GM12872 (cell line): ENCODE results near the gene ERMN.
A peak's percentile ranks its signal among the peaks of the same experiment; 100 is the strongest.

Experiments
- TF ChIP-seq, protein P1 (sequence below): IDR thresholded peaks from 3 replicates; pipeline ENCODE4 v1.5.1; 2011; ENCODE audit warnings: low read depth, mild to moderate bottlenecking, low read length, moderate library complexity; ENCODE audit not compliant: insufficient read depth

Gene ERMN

DNA sequence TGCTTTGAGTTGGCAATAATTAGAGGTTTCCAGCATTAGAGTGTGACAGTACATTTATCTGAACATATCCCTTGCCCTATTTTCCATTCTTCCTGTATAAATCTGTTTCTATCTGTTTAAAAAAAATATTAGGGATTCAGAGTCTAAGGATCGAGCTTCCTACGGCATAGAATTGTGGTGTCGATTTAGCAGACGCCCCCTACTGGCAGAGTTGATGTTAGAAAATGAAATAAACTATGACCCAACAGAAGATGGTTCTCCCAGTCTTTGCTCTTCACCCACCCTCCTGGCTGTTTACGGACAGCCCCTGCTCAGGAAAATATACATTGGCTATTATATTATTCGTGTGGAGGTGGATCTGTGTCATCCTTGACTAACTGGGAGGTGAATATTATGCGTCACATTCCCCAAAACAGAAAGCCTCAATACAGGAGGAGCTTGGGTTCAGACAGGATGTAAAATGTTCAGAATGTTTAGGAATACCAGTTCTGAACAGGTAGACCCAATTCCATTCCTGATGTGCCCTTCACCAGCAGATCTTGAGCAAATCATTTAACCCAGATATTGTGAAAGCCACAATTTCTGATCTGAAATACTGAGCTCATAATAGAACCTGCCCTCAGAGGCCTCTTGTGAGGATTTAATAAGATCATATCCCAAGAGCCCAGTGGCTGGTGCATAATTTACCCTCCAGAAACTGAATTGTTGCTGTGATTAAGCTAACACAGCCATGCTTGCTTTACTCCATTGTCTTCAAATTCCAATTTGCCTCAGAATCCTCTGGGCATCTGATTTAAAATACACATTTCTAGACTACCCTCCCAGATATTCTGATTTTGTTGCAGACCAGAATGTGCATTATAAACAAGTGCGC, 10.8 kb upstream of the ERMN start:
- TF ChIP-seq, protein P1, sequence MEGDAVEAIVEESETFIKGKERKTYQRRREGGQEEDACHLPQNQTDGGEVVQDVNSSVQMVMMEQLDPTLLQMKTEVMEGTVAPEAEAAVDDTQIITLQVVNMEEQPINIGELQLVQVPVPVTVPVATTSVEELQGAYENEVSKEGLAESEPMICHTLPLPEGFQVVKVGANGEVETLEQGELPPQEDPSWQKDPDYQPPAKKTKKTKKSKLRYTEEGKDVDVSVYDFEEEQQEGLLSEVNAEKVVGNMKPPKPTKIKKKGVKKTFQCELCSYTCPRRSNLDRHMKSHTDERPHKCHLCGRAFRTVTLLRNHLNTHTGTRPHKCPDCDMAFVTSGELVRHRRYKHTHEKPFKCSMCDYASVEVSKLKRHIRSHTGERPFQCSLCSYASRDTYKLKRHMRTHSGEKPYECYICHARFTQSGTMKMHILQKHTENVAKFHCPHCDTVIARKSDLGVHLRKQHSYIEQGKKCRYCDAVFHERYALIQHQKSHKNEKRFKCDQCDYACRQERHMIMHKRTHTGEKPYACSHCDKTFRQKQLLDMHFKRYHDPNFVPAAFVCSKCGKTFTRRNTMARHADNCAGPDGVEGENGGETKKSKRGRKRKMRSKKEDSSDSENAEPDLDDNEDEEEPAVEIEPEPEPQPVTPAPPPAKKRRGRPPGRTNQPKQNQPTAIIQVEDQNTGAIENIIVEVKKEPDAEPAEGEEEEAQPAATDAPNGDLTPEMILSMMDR = peak; percentile 80

DNA sequence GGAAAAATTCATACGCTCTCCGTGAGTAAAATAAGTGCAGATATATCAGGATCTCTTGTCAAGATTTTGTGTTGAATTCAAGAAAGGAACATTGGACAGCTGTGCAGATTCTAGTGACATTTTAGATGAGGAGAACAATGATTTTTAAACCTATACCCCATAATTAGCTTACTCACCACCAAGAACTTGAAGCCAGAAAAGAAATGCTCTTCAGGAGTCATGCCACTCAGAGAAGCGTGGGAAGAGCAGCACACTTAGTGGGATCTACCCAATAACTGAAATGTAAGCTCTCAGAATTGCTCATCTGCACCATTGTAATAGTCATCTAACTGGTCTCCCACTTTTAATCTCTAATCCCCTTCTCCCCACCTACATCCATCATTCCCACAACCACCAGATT, 9.2 kb upstream of the ERMN start:
- TF ChIP-seq, protein P1 = no peak

DNA sequence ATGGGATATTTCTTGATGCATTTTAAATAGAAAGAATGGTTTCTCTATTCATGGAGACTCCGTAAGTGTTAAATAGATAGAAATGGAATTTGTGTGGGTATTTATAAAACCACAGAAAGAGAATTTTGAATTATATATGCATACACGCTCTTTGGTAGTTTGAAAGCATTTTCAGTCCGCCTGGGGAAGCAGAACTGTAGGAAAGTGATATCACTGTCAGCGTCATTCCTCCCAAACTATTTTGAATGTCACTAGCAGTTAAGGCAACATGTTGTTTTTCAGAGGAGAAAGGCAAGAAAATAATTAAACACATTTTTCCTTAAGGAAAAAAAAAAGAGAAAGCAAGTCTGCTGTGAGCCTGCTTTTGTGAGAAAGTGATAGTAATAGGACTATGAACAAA, 8.7 kb upstream of the ERMN start:
- TF ChIP-seq, protein P1 = no peak

DNA sequence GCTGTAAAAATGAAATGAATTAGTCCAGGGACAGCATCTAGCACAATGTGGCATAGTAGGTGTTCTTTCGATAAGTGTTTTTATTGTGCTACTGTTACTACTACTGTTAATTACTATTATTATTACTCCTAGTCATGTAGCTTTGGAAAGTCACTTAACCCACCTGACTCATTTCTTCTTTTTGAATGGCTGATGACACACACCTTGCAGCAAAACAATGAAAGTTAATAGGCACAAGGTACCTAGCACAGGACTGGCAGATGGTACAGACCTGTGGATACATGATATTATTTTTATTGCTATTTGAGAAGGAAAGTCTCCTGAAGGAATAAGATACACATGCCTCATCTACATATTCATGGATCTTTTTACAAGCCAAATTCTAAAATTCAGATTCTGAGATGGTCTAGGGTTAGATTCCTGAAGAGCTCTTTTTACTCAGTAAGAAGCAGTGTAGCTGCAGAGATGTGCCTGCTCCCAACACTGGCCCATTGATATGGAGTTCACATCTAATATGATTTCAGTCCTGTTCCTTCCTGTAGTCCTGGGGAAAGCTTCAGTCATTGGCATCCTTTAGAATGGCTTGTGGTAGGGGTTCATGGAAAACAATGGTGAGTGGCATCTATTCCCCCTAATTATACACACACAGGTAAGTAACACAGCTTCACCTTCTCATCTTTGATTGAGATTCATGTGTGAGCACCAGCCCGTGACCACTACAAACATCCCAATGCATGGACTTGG, 7.9 kb upstream of the ERMN start:
- TF ChIP-seq, protein P1 = no peak

DNA sequence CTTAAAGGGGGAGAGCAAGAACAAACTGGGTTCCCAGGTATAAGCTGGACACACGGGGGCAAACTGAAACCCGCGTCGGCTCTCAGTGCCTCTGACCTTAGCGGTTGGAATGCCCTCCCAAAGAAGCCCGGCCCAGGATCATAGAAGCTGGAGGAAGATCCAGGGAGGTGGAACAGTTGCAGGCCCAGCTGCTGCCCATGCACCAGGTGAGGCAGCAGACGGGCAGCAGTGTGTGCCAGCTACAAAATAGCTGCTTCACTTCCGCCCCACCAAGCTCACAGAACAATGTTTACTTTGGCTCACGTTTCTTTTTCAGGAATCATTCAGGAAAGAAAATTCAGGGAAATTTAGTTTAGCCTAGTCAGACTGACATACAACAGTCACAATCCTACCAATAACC, 3.9 kb upstream of the ERMN start:
- TF ChIP-seq, protein P1 = no peak

DNA sequence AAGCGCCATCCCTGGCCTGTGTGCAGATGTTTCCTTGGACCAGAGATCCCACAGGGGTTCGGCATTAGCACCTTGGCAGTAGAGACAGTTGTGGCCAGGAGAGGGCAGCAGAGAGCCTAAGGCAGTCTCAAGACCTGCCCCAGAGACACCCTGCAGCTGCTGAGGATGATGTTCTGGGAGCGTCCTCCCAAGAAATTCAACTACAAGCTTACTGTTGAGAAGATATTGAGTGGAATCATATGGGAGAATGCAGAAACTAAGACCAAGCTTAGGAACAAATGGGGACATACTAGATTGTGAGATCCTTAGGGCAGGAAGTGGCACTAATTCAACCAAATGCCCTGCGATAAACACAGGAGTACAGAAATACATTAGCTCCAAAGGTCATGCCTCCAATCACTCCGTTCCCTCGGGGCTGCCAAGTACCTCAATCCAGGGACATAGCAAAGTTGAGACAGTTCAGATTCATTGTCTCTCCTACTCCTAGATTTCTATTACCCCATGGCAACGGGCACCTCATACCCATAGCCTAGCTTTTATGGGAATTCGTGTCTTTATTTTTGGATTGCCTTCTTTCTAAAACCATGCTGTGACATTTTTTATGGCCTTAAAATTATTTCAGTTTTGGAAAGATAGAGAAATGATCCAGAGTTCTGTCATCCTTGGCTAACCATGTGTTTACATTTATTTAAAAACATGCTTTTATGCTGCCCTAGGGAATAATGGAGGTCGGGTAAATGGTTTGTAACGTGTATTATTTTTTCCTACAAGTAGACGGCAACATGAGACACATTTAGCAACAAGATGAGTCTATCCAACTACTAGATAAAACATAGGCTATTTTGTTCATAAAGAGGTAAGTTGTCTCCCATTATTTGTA, 2.2 kb upstream of the ERMN start:
- TF ChIP-seq, protein P1 = peak; percentile 99

DNA sequence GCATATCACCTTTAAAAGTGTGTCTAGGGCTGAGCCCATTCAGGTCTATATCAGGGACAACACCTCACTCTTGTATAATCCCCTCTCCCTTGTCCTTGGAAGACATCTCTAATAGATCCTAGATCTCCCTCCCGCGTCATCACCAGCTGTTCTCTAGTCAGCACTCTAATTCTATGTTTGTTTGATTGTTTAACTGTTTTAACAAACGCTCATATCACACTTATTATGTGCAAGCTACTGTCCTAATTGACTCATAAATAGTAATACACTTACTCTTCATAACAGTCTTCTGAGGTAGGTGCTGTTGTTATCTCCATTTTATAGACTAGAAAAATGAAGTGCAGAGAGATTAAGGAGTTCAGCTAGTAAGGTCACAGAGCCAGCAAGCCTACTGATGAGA, 1.6 kb upstream of the ERMN start:
- TF ChIP-seq, protein P1 = no peak
